ENCODE data around the gene GFOD1. TPM values are rescaled to one million over a fixed set of nuclear protein-coding genes. Genes with fewer than 3 reads are reported as not detected.

GFOD1 gene
- polyA plus RNA-seq, 1 of the 3 experiments (the other 2 are of a cell fraction): 1.6 TPM

GRCh38 chr6:13479971-13480434 is 7.4 kb downstream of the GFOD1 start:
- ChIA-PET CTCF (no interaction called here), POLR2A (no interaction called here)
- 93% methylated on average over 4 of the region's 4 CpGs for WGBS (ENCODE audit: low lambda C conversion rate)
- H3K4me2 ChIP-seq: no peak overlapping the region
- peaks cover 0 to 2% of the 10 kb centered on the region in 2 experiments for H3K36me3 ChIP-seq (replicated peaks in 1 of 2; ENCODE audit: control insufficient read depth in 1 of 2, insufficient read depth in 2 of 2, low read length in 1 of 2)
- no peaks in the 10 kb centered on the region for H4K20me1 ChIP-seq (ENCODE audit: insufficient read depth)
- no peaks in the 10 kb centered on the region for H3K9me2 ChIP-seq
- no peak overlapping the region for H3K27ac ChIP-seq (ENCODE audit: low read depth in 2 of 2, low read length in 1 of 2)
- peaks cover 9% of the 10 kb centered on the region; the same call in 1 of the 2 replicates for H3K79me2 ChIP-seq (ENCODE audit: insufficient read depth)
- H3F3A ChIP-seq (replicated peaks; ENCODE audit: insufficient read depth): no peaks in the 10 kb centered on the region
- TF ChIP-seq RAD21 (IDR thresholded peaks at IDR 0.05; ENCODE audit: low read length): no peak
- no peak for TF ChIP-seq USF2 (IDR thresholded peaks at IDR 0.05; ENCODE audit: borderline replicate concordance, low read depth, low read length)
- no peak for DNase-seq
- peaks cover 0 to 3% of the 10 kb centered on the region in 2 experiments; a peak in 2 of 4 replicates for H3K4me1 ChIP-seq (ENCODE audit: control insufficient read depth in 1 of 2, insufficient read depth in 2 of 2, low read depth in 1 of 2, low read length in 1 of 2)
- H2AFZ ChIP-seq (ENCODE audit: low read depth): no peak overlapping the region
- H3K27me3 ChIP-seq (ENCODE audit: insufficient read depth): no peaks in the 10 kb centered on the region
- no peak overlapping the region for H3K9ac ChIP-seq
- no peaks in the 10 kb centered on the region for H3K9me3 ChIP-seq
- H3K4me3 ChIP-seq (ENCODE audit: low read depth in 2 of 2, low read length in 1 of 2): no peak overlapping the region

- POLR2A ChIA-PET: no interaction called here
- Histone ChIP-seq H3F3A (replicated peaks; ENCODE audit: insufficient read depth) (no peaks in the 10 kb centered on the region), H3K27ac (ENCODE audit: low read depth in 2 of 2, low read length in 1 of 2) (no peak overlapping the region), H3K79me2 (ENCODE audit: insufficient read depth) (peaks cover 4% of the 10 kb centered on the region; the same call in 1 of the 2 replicates), H3K4me2 (no peak overlapping the region), H3K36me3 (replicated peaks in 1 of 2; ENCODE audit: control insufficient read depth in 1 of 2, insufficient read depth in 2 of 2, low read length in 1 of 2) (peaks cover 0 to 2% of the 10 kb centered on the region in 2 experiments), H3K4me1 (ENCODE audit: control insufficient read depth in 1 of 2, insufficient read depth in 2 of 2, low read depth in 1 of 2, low read length in 1 of 2) (no peaks in the 10 kb centered on the region; a peak in 1 of 4 replicates), H4K20me1 (ENCODE audit: insufficient read depth) (no peaks in the 10 kb centered on the region), H3K9me2 (no peaks in the 10 kb centered on the region), H3K4me3 (ENCODE audit: low read depth in 2 of 2, low read length in 1 of 2) (no peak overlapping the region), H3K27me3 (ENCODE audit: insufficient read depth) (no peaks in the 10 kb centered on the region), H3K9me3 (no peaks in the 10 kb centered on the region), H2AFZ (ENCODE audit: low read depth) (no peak overlapping the region), H3K9ac (no peak overlapping the region)
- CTCF ChIA-PET: interaction anchor here (0.6 to 0.9 kb wide), 2 partner anchors 25 to 568 kb away, joined by 3 read pairs; no protein-coding TSS in a partner anchor
- WGBS (ENCODE audit: low lambda C conversion rate): 82% methylated on average over 2 of the region's 2 CpGs
- no peak for DNase-seq
- TF ChIP-seq, protein P1, sequence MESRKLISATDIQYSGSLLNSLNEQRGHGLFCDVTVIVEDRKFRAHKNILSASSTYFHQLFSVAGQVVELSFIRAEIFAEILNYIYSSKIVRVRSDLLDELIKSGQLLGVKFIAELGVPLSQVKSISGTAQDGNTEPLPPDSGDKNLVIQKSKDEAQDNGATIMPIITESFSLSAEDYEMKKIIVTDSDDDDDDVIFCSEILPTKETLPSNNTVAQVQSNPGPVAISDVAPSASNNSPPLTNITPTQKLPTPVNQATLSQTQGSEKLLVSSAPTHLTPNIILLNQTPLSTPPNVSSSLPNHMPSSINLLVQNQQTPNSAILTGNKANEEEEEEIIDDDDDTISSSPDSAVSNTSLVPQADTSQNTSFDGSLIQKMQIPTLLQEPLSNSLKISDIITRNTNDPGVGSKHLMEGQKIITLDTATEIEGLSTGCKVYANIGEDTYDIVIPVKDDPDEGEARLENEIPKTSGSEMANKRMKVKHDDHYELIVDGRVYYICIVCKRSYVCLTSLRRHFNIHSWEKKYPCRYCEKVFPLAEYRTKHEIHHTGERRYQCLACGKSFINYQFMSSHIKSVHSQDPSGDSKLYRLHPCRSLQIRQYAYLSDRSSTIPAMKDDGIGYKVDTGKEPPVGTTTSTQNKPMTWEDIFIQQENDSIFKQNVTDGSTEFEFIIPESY (IDR thresholded peaks at IDR 0.05; ENCODE audit: borderline replicate concordance, low read depth): no peak
- TF ChIP-seq TEAD4 (IDR thresholded peaks at IDR 0.05; ENCODE audit: borderline replicate concordance, insufficient read depth) (no peak), RXRA (IDR thresholded peaks at IDR 0.05; ENCODE audit: borderline replicate concordance, low read depth) (no peak), TAF1 (IDR thresholded peaks at IDR 0.05; ENCODE audit: borderline replicate concordance, low read depth, low read length) (no peak), NFIC (IDR thresholded peaks at IDR 0.05; ENCODE audit: borderline replicate concordance) (no peak), RAD21 (IDR thresholded peaks at IDR 0.05; ENCODE audit: low read length) (no peak), NRF1 (IDR thresholded peaks at IDR 0.05; ENCODE audit: low read depth, low read length) (no peak), EP300 (IDR thresholded peaks at IDR 0.05; ENCODE audit: borderline replicate concordance in 1 of 2, low read depth in 1 of 2, low read length in 1 of 2) (no peak), SIN3A (IDR thresholded peaks at IDR 0.05; ENCODE audit: borderline replicate concordance, low read depth, low read length) (no peak), MEF2A (IDR thresholded peaks at IDR 0.05; ENCODE audit: borderline replicate concordance, low read depth) (no peak), FOXJ3 (CRISPR knock-in tag; IDR thresholded peaks at IDR 0.05) (no peak)
- TF ChIP-seq, protein P2, sequence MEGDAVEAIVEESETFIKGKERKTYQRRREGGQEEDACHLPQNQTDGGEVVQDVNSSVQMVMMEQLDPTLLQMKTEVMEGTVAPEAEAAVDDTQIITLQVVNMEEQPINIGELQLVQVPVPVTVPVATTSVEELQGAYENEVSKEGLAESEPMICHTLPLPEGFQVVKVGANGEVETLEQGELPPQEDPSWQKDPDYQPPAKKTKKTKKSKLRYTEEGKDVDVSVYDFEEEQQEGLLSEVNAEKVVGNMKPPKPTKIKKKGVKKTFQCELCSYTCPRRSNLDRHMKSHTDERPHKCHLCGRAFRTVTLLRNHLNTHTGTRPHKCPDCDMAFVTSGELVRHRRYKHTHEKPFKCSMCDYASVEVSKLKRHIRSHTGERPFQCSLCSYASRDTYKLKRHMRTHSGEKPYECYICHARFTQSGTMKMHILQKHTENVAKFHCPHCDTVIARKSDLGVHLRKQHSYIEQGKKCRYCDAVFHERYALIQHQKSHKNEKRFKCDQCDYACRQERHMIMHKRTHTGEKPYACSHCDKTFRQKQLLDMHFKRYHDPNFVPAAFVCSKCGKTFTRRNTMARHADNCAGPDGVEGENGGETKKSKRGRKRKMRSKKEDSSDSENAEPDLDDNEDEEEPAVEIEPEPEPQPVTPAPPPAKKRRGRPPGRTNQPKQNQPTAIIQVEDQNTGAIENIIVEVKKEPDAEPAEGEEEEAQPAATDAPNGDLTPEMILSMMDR (IDR thresholded peaks at IDR 0.05): no peak
- TF ChIP-seq, protein P3, sequence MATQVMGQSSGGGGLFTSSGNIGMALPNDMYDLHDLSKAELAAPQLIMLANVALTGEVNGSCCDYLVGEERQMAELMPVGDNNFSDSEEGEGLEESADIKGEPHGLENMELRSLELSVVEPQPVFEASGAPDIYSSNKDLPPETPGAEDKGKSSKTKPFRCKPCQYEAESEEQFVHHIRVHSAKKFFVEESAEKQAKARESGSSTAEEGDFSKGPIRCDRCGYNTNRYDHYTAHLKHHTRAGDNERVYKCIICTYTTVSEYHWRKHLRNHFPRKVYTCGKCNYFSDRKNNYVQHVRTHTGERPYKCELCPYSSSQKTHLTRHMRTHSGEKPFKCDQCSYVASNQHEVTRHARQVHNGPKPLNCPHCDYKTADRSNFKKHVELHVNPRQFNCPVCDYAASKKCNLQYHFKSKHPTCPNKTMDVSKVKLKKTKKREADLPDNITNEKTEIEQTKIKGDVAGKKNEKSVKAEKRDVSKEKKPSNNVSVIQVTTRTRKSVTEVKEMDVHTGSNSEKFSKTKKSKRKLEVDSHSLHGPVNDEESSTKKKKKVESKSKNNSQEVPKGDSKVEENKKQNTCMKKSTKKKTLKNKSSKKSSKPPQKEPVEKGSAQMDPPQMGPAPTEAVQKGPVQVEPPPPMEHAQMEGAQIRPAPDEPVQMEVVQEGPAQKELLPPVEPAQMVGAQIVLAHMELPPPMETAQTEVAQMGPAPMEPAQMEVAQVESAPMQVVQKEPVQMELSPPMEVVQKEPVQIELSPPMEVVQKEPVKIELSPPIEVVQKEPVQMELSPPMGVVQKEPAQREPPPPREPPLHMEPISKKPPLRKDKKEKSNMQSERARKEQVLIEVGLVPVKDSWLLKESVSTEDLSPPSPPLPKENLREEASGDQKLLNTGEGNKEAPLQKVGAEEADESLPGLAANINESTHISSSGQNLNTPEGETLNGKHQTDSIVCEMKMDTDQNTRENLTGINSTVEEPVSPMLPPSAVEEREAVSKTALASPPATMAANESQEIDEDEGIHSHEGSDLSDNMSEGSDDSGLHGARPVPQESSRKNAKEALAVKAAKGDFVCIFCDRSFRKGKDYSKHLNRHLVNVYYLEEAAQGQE (IDR thresholded peaks at IDR 0.05; ENCODE audit: low read depth, low read length): no peak
- TF ChIP-seq, protein P4, sequence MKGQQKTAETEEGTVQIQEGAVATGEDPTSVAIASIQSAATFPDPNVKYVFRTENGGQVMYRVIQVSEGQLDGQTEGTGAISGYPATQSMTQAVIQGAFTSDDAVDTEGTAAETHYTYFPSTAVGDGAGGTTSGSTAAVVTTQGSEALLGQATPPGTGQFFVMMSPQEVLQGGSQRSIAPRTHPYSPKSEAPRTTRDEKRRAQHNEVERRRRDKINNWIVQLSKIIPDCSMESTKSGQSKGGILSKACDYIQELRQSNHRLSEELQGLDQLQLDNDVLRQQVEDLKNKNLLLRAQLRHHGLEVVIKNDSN (IDR thresholded peaks at IDR 0.05; ENCODE audit: borderline replicate concordance, low read depth): no peak
These were observed 8.1 kb downstream of the GFOD1 start for GRCh38 chr6:13479206-13479800.
